A549 (cell line): ENCODE data around the gene NCF2. TPM values are rescaled to one million over a fixed set of nuclear protein-coding genes. Genes with fewer than 3 reads are reported as not detected.

Source experiments
- ATAC-seq, 2 experiments: fragments of 200-7000 bp in 1 of 2; fragments of >200 bp in 1 of 2; cut with Nextera tagmentation in 1 of 2; cut with Tn5 transposase in 1 of 2; 3 replicates each; pipeline versions ENCODE4 v1.8.0 to v1.9.1; 2018 to 2020; ENCODE audit warnings: mild to moderate bottlenecking in 1 of 2, moderate library complexity in 1 of 2
- CTCF ChIA-PET: fragments of 300-600 bp; sonication (Branson Sonifier 250); formaldehyde crosslinking; extraction: SDS; loops from one replicate; lab custom pipeline; 2021; ENCODE audit warnings: antibody characterized with exemption, inconsistent platforms; lab: Yijun Ruan, JAX
- POLR2A ChIA-PET: fragments of 350-600 bp; formaldehyde crosslinking; extraction: SDS; loops from one replicate; lab custom pipeline; 2021; ENCODE audit warnings: antibody characterized with exemption, inconsistent platforms; lab: Yijun Ruan, JAX
- DNase-seq, 2 experiments: peaks; one replicate each; pipeline versions ENCODE4 v3.0.0 to v3.0.0-alpha.2; 2011 to 2016; ENCODE audit warnings: low read depth in 1 of 2, low spot score in 1 of 2
- FAIRE-seq: peaks from 2 replicates; lab custom pipeline; 2011; peaks lifted over from hg19 to GRCh38; lab: Jason Lieb, UNC
- H3K27ac ChIP-seq, 2 experiments: fragments of >200 bp; sonication (Bioruptor Twin); formaldehyde crosslinking; 3 replicates each; pipeline ENCODE4 v1.5.1; 2016 to 2017
- H3K4me1 ChIP-seq: fragments of >200 bp; sonication (Bioruptor Twin); formaldehyde crosslinking; 3 replicates; pipeline ENCODE4 v1.6.1; 2016
- H3K4me2 ChIP-seq: fragments of >200 bp; sonication (Bioruptor Twin); formaldehyde crosslinking; 3 replicates; pipeline ENCODE4 v1.6.1; 2016
- H3K4me3 ChIP-seq: fragments of >200 bp; sonication (Bioruptor Twin); formaldehyde crosslinking; 3 replicates; pipeline ENCODE4 v1.5.1; 2016
- H3K9me3 ChIP-seq: fragments of >200 bp; sonication (Bioruptor Twin); formaldehyde crosslinking; 3 replicates; pipeline ENCODE4 v1.6.1; 2016
- ATOH8 ChIP-seq: fragments of 250-450 bp; sonication (Bioruptor Pico); IDR thresholded peaks from 2 replicates; pipeline ENCODE4 v1.5.0; 2020; ENCODE audit warnings: low read depth, mild to moderate bottlenecking, moderate library complexity
- CBX2 ChIP-seq: fragments of 200-600 bp; sonication (generic); IDR thresholded peaks from 2 replicates; pipeline ENCODE4 v1.6.1; 2016; ENCODE audit warnings: low read depth, mild to moderate bottlenecking, borderline replicate concordance
- CHD2 ChIP-seq: fragments of 150-350 bp; IDR thresholded peaks from 2 replicates; pipeline ENCODE4 v1.6.1; 2014; ENCODE audit warnings: low read length; ENCODE audit not compliant: partially characterized antibody
- CTCF ChIP-seq: fragments of >200 bp; sonication (Bioruptor Twin); formaldehyde crosslinking; IDR thresholded peaks from 3 replicates; pipeline ENCODE4 v1.5.1; 2016
- EHF ChIP-seq: fragments of 250-450 bp; sonication (Bioruptor Pico); IDR thresholded peaks from 2 replicates; pipeline ENCODE4 v1.5.0; 2020; ENCODE audit warnings: mild to moderate bottlenecking
- EHMT2 ChIP-seq: fragments of 200-600 bp; sonication (generic); IDR thresholded peaks from 2 replicates; pipeline ENCODE4 v1.6.1; 2016; ENCODE audit warnings: antibody characterized with exemption, low read depth, mild to moderate bottlenecking, moderate library complexity
- ELK1 ChIP-seq: fragments of 150-350 bp; IDR thresholded peaks from 2 replicates; pipeline ENCODE4 v1.6.1; 2014; ENCODE audit warnings: low read depth, mild to moderate bottlenecking, low read length
- EP300 ChIP-seq, 2 experiments: fragments of >200 bp; sonication (Bioruptor Twin); formaldehyde crosslinking; IDR thresholded peaks; 2 replicates in 1 of 2; 3 replicates in 1 of 2; pipeline ENCODE4 v1.6.1; 2016 to 2017
- ESRRA ChIP-seq: fragments of 150-350 bp; IDR thresholded peaks from 2 replicates; pipeline ENCODE4 v1.6.1; 2014; ENCODE audit warnings: mild to moderate bottlenecking, low read length, borderline replicate concordance
- FOSL2 ChIP-seq, 2 experiments: fragments of 450-650 bp in 1 of 2; fragments of >200 bp in 1 of 2; sonication (Bioruptor Twin) in 1 of 2; formaldehyde crosslinking; IDR thresholded peaks; 2 replicates each; pipeline versions ENCODE4 v1.5.0 to v1.6.1; 2016 to 2020; ENCODE audit warnings: mild to moderate bottlenecking in 1 of 2, moderate library complexity in 1 of 2
- FOXS1 ChIP-seq: fragments of 250-450 bp; sonication (Bioruptor Pico); IDR thresholded peaks from 2 replicates; pipeline ENCODE4 v1.5.0; 2020; ENCODE audit warnings: mild to moderate bottlenecking, moderate library complexity
- HES2 ChIP-seq: fragments of >200 bp; sonication (Bioruptor Twin); formaldehyde crosslinking; IDR thresholded peaks from 2 replicates; pipeline ENCODE4 v1.6.1; 2016
- HEYL ChIP-seq: fragments of 250-450 bp; sonication (Bioruptor Pico); IDR thresholded peaks from 2 replicates; pipeline ENCODE4 v1.8.0; 2021; ENCODE audit warnings: mild to moderate bottlenecking, moderate library complexity
- HMGXB4 ChIP-seq: fragments of 250-450 bp; sonication (Bioruptor Pico); IDR thresholded peaks from 2 replicates; pipeline ENCODE4 v1.5.0; 2021; ENCODE audit warnings: mild to moderate bottlenecking, moderate library complexity, borderline replicate concordance
- HOXA7 ChIP-seq: fragments of 250-450 bp; sonication (Bioruptor Pico); IDR thresholded peaks from 2 replicates; pipeline ENCODE4 v1.5.0; 2020; ENCODE audit warnings: mild to moderate bottlenecking, moderate library complexity
- JUN ChIP-seq, 2 experiments: fragments of >200 bp; sonication (Bioruptor Twin); formaldehyde crosslinking; IDR thresholded peaks; 2 replicates in 1 of 2; 3 replicates in 1 of 2; pipeline ENCODE4 v1.6.1; 2016 to 2017
- MAFK ChIP-seq: fragments of 450-650 bp; IDR thresholded peaks from 2 replicates; pipeline ENCODE4 v1.6.1; 2014; ENCODE audit not compliant: partially characterized antibody
- MAX ChIP-seq: IDR thresholded peaks from 2 replicates; pipeline ENCODE4 v1.6.1; 2012
- MAZ ChIP-seq: fragments of 150-350 bp; IDR thresholded peaks from 2 replicates; pipeline ENCODE4 v1.6.1; 2014; ENCODE audit warnings: antibody characterized with exemption, low read depth, low read length, borderline replicate concordance
- POLR2A ChIP-seq: IDR thresholded peaks from 2 replicates; pipeline ENCODE4 v1.6.1; 2012; ENCODE audit warnings: mild to moderate bottlenecking, low read length
- RAD21 ChIP-seq, 2 experiments: fragments of >200 bp in 1 of 2; sonication (Bioruptor Twin) in 1 of 2; formaldehyde crosslinking in 1 of 2; IDR thresholded peaks in 1 of 2; conservative IDR thresholded peaks in 1 of 2; 2 replicates in 1 of 2; 3 replicates in 1 of 2; pipeline ENCODE4 v1.6.1; 2012 to 2018; ENCODE audit warnings: inconsistent platforms in 1 of 2
- RARB ChIP-seq: fragments of 250-450 bp; sonication (Bioruptor Pico); IDR thresholded peaks from 2 replicates; pipeline ENCODE4 v1.8.0; 2021; ENCODE audit warnings: mild to moderate bottlenecking, moderate library complexity
- RCOR1 ChIP-seq: fragments of 150-350 bp; IDR thresholded peaks from 2 replicates; pipeline ENCODE4 v1.6.1; 2014; ENCODE audit warnings: antibody characterized with exemption, low read length, low read depth
- REST ChIP-seq: fragments of 200-600 bp; sonication (generic); IDR thresholded peaks from 2 replicates; pipeline ENCODE4 v1.6.1; 2016; ENCODE audit warnings: antibody characterized with exemption, mild to moderate bottlenecking, moderate library complexity
- RNF2 ChIP-seq: fragments of 200-600 bp; sonication (generic); IDR thresholded peaks from 2 replicates; pipeline ENCODE4 v1.6.1; 2016; ENCODE audit warnings: low read depth, mild to moderate bottlenecking, antibody characterized with exemption, moderate library complexity, borderline replicate concordance
- SREBF2 ChIP-seq: fragments of 450-650 bp; IDR thresholded peaks from 2 replicates; pipeline ENCODE4 v1.6.1; 2014; ENCODE audit warnings: mild to moderate bottlenecking, moderate library complexity
- ZNF302 ChIP-seq: fragments of 250-450 bp; sonication (Bioruptor Pico); IDR thresholded peaks from 2 replicates; pipeline ENCODE4 v1.9.0; 2021; ENCODE audit warnings: inconsistent platforms, mild to moderate bottlenecking, moderate library complexity
- WGBS: methylation state at CpG from one replicate; pipeline ENCODE4 v1.1.6; 2017; ENCODE audit errors: missing lambda C conversion rate; 5-methylcytosine and 5-hydroxymethylcytosine counted together
- polyA plus RNA-seq, 4 experiments: library from polyadenylated mRNA; depleted of rRNA in 3 of 4; stranded (reverse); fragments of >200 nt; fragmentation: RNase III in 1 of 4; extraction: RNeasy Plus Mini Kit Qiagen cat#74134 plus additional on column Dnase treatment in 1 of 4; gene quantifications; 2 replicates in 3 of 4; 3 replicates in 1 of 4; pipeline ENCODE4 v1.2.3, GENCODE V29; 2011 to 2017

NCF2 gene
- polyA plus RNA-seq, 2 of the 4 experiments (the other 2 are of a cell fraction), result 4.5 to 4.6 TPM

GRCh38 chr1:183522104-183522503 is 68.2 kb downstream of the NCF2 start:
- POLR2A ChIA-PET, result no interaction called here
- no peak for FAIRE-seq

GRCh38 chr1:183520379-183520778 is 69.9 kb downstream of the NCF2 start:
- no peak for DNase-seq
- WGBS, result 98% methylated on average over 1 of the region's 1 CpG
- H3K4me3 ChIP-seq, result no peak overlapping the region
- ATAC-seq, result no peak
- no peaks in the 10 kb centered on the region for H3K9me3 ChIP-seq
- CTCF ChIA-PET, result no interaction called here
- TF ChIP-seq EHMT2 (no peak), ELK1 (no peak), HES2 (no peak), POLR2A (no peak), HOXA7 (CRISPR knock-in tag) (no peak), HMGXB4 (CRISPR knock-in tag) (no peak), RARB (no peak), ATOH8 (CRISPR knock-in tag) (no peak), MAX (no peak), RNF2 (no peak), RAD21 (conservative IDR thresholded peaks at IDR 0.05 in 1 of 2, IDR thresholded peaks at IDR 0.05 in 1 of 2) (no peak), ZNF302 (CRISPR knock-in tag) (no peak), CHD2 (no peak), EP300 (IDR thresholded peaks at IDR 0.05) (no peak), SREBF2 (no peak), MAZ (no peak), REST (no peak)
- TF ChIP-seq, all 56 proteins: peak for 0
- FAIRE-seq, result no peak
- H3K27ac ChIP-seq, result no peak overlapping the region
- H3K4me2 ChIP-seq, result no peak overlapping the region
- H3K4me1 ChIP-seq, result peaks cover 16% of the 10 kb centered on the region; the same call in 2 of the 3 replicates
- POLR2A ChIA-PET, result no interaction called here

More at GRCh38 chr1:183522104-183522503, 68.2 kb downstream of the NCF2 start:
- Histone ChIP-seq H3K4me1 (0 out of 3 replicates have a peak, but pooled peaks cover 6% of the 10 kb centered on the region), H3K4me2 (no peak overlapping the region), H3K9me3 (no peaks in the 10 kb centered on the region), H3K4me3 (no peak overlapping the region), H3K27ac (no peak overlapping the region)
- DNase-seq, result no peak
- no peak for TF ChIP-seq ESRRA
- TF ChIP-seq FOXS1 (CRISPR knock-in tag), result no peak
- no peak for TF ChIP-seq MAX
- TF ChIP-seq SREBF2, result no peak
- no peak for TF ChIP-seq RCOR1
- TF ChIP-seq JUN (IDR thresholded peaks at IDR 0.05), result no peak
- TF ChIP-seq EHF (CRISPR knock-in tag), result no peak
- no peak for TF ChIP-seq HEYL
- TF ChIP-seq CBX2, result no peak
- no peak for TF ChIP-seq MAFK
- no peak for TF ChIP-seq CTCF
- TF ChIP-seq FOSL2 (IDR thresholded peaks at IDR 0.05), result no peak
- TF ChIP-seq FOSL2 (CRISPR knock-in tag; IDR thresholded peaks at IDR 0.05), result no peak
- CTCF ChIA-PET, result interaction anchor here (0.9 to 1.2 kb wide), 3 partner anchors 11 to 241 kb away, joined by 3 to 4 read pairs (median 3); no protein-coding TSS in a partner anchor
- WGBS, result 87% methylated on average over 1 of the region's 1 CpG
- ATAC-seq, result no peak
